HepG2 (cell line): ENCODE results near the gene CPEB2. TPM values are rescaled to one million over a fixed set of nuclear protein-coding genes. Genes with fewer than 3 reads are reported as not detected.

Experiments
- AGO2 ChIP-seq: fragments of 200-400 bp; formaldehyde crosslinking; optimal IDR thresholded peaks from 2 replicates; pipeline ENCODE3; 2017; ENCODE audit warnings: mild to moderate bottlenecking, low read depth, low read length, moderate library complexity
- ARID5B ChIP-seq: IDR thresholded peaks from 2 replicates; pipeline ENCODE4 v1.4.0; 2020; ENCODE audit warnings: mild to moderate bottlenecking, missing genetic modification reagents
- CBFB ChIP-seq: sonication (generic); formaldehyde crosslinking; IDR thresholded peaks from 2 replicates; pipeline ENCODE4 v1.4.0; 2020; ENCODE audit warnings: missing genetic modification reagents
- DMAP1 ChIP-seq: IDR thresholded peaks from 2 replicates; pipeline ENCODE4 v1.6.1; 2016
- E2F1 ChIP-seq: sonication (generic); formaldehyde crosslinking; IDR thresholded peaks from 2 replicates; pipeline ENCODE4 v1.5.0; 2020; ENCODE audit warnings: missing genetic modification reagents
- FOXA1 ChIP-seq, 2 experiments: fragments of 450-650 bp in 1 of 2; sonication (generic) in 1 of 2; formaldehyde crosslinking in 1 of 2; IDR thresholded peaks; 2 replicates each; pipeline versions ENCODE4 v1.4.0 to v1.6.1; 2016 to 2020; ENCODE audit warnings: missing genetic modification reagents in 1 of 2
- GATA4 ChIP-seq: sonication (generic); IDR thresholded peaks from 2 replicates; pipeline ENCODE4 v1.6.1; 2016; ENCODE audit warnings: antibody characterized with exemption, low read depth, borderline replicate concordance
- KLF16 ChIP-seq, 2 experiments: sonication (generic) in 1 of 2; formaldehyde crosslinking in 1 of 2; IDR thresholded peaks; 2 replicates each; pipeline versions ENCODE4 v1.6.1 to v1.8.0; 2016 to 2023; ENCODE audit warnings: missing genetic modification reagents in 2 of 2, missing compliant biosample characterization in 1 of 2
- MAFF ChIP-seq: IDR thresholded peaks from 2 replicates; pipeline ENCODE4 v1.6.1; 2011; ENCODE audit warnings: low read depth, low read length, improper control_type of control experiment
- NAIF1 ChIP-seq: sonication (generic); formaldehyde crosslinking; IDR thresholded peaks from 2 replicates; pipeline ENCODE4 v1.5.0; 2020; ENCODE audit warnings: mild to moderate bottlenecking, missing genetic modification reagents, borderline replicate concordance
- PAF1 ChIP-seq: IDR thresholded peaks from 2 replicates; pipeline ENCODE4 v1.6.1; 2016; ENCODE audit warnings: missing genetic modification reagents, missing compliant biosample characterization
- PATZ1 ChIP-seq: sonication (generic); formaldehyde crosslinking; IDR thresholded peaks from 2 replicates; pipeline ENCODE4 v1.4.0; 2020; ENCODE audit warnings: missing genetic modification reagents
- POLR2AphosphoS2 ChIP-seq: IDR thresholded peaks from 2 replicates; pipeline ENCODE4 v1.6.1; 2011; ENCODE audit warnings: low read depth, low read length, improper control_type of control experiment
- ZBTB10 ChIP-seq: sonication (generic); formaldehyde crosslinking; IDR thresholded peaks from 2 replicates; pipeline ENCODE4 v1.4.0; 2020; ENCODE audit warnings: missing genetic modification reagents, borderline replicate concordance
- ZFP82 ChIP-seq: sonication (generic); formaldehyde crosslinking; IDR thresholded peaks from 2 replicates; pipeline ENCODE4 v1.5.1; 2020; ENCODE audit warnings: mild to moderate bottlenecking, missing genetic modification reagents, borderline replicate concordance
- ZIK1 ChIP-seq: sonication (generic); formaldehyde crosslinking; IDR thresholded peaks from 2 replicates; pipeline ENCODE4 v1.5.0; 2020; ENCODE audit warnings: mild to moderate bottlenecking, low read depth, missing genetic modification reagents, borderline replicate concordance
- ZNF24 ChIP-seq: fragments of 450-650 bp; IDR thresholded peaks from 2 replicates; pipeline ENCODE4 v1.6.1; 2017; ENCODE audit warnings: antibody characterized with exemption, mild to moderate bottlenecking
- ZNF263 ChIP-seq: sonication (generic); formaldehyde crosslinking; IDR thresholded peaks from 2 replicates; pipeline ENCODE4 v1.4.0; 2020; ENCODE audit warnings: missing genetic modification reagents
- ZNF33A ChIP-seq: sonication (generic); formaldehyde crosslinking; IDR thresholded peaks from 2 replicates; pipeline ENCODE4 v1.5.1; 2020; ENCODE audit warnings: missing genetic modification reagents, mild to moderate bottlenecking, moderate library complexity, borderline replicate concordance
- ZNF766 ChIP-seq: sonication (generic); formaldehyde crosslinking; IDR thresholded peaks from 2 replicates; pipeline ENCODE4 v1.5.0; 2020; ENCODE audit warnings: missing genetic modification reagents, borderline replicate concordance
- polyA plus RNA-seq, 8 experiments: library from polyadenylated mRNA; depleted of rRNA in 3 of 8; stranded (reverse) in 7 of 8; unstranded in 1 of 8; fragments of >200 nt; fragmentation: Illumina TruSeq in 4 of 8; extraction: Trizol in 4 of 8; gene quantifications; 2 replicates each; pipeline versions ENCODE4 v1.2.1 to v1.2.3, GENCODE V29; 2011 to 2016; ENCODE audit warnings: low read depth in 4 of 8, missing spikeins in 1 of 8, mixed read lengths in 1 of 8; ENCODE audit not compliant: insufficient read depth in 1 of 8
- total RNA-seq, 5 experiments: library from RNA; depleted of rRNA; stranded (reverse); fragments of >200 nt; fragmentation: Illumina TruSeq; extraction: Trizol; gene quantifications; 2 replicates each; pipeline ENCODE4 v1.2.3, GENCODE V29; 2016; ENCODE audit warnings: low read depth in 1 of 5

CPEB2 gene
- total and polyA plus RNA-seq, 2 of the 13 experiments (the other 11 are each of a cell fraction or from before 2014, with no cell fraction given): 2.0 to 2.5 TPM

- TF ChIP-seq PATZ1 (CRISPR knock-in tag) (0 out of 2 replicates have a peak, but pooled peaks have one; percentile 22), ZNF33A (peak; percentile 68; the same call in 1 of the 2 replicates), ZNF263 (CRISPR knock-in tag) (peak; percentile 72), FOXA1 (IDR thresholded peaks at IDR 0.05) (no peak), FOXA1 (CRISPR knock-in tag; IDR thresholded peaks at IDR 0.05) (peak; percentile 23; the same call in 1 of the 2 replicates), KLF16 (CRISPR knock-in tag; IDR thresholded peaks at IDR 0.05) (0 out of 4 replicates have a peak, but pooled peaks of 1 of the 2 experiments have one; percentile 12), AGO2 (no peak), DMAP1 (peak; percentile 6; the same call in 1 of the 2 replicates), ZFP82 (no peak), ZNF24 (no peak), E2F1 (no peak), CBFB (CRISPR knock-in tag) (peak; percentile 9; the same call in 1 of the 2 replicates), ARID5B (CRISPR knock-in tag) (no peak), MAFF (0 out of 2 replicates have a peak, but pooled peaks have one; percentile 3), NAIF1 (peak; percentile 57; the same call in 1 of the 2 replicates), PAF1 (CRISPR knock-in tag) (no peak), POLR2AphosphoS2 (no peak), ZNF766 (CRISPR knock-in tag) (no peak), ZBTB10 (CRISPR knock-in tag) (no peak), ZIK1 (CRISPR knock-in tag) (peak; percentile 1; the same call in 1 of the 2 replicates), GATA4 (0 out of 2 replicates have a peak, but pooled peaks have one; percentile 3)
These were observed 923 bp upstream of the CPEB2 start (continued) for GRCh38 chr4:15001248-15001868.
